Stimulated activated CD4-positive, alpha-beta T cell treated with anti-CD3 and anti-CD28 coated beads, Interleukin-1b, Interleukin-23, amount 100 ng/mL, for 24 hours (primary cell): ENCODE measurements around the gene UAP1L1.

Experiments
- DNase-seq, 4 experiments: peaks; one replicate each; pipeline ENCODE4 v3.0.0-alpha.2; 2020; ENCODE audit warnings: low read depth in 4 of 4, low spot score in 1 of 4

The UAP1L1 gene

GRCh38 chr9:137071282-137071681 is 6.0 kb upstream of the UAP1L1 start:
- DNase-seq = no peak

GRCh38 chr9:137073992-137074399 is 3.3 kb upstream of the UAP1L1 start:
- no peak for DNase-seq

- DNase-seq = no peak
These were observed 2.6 kb upstream of the UAP1L1 start for GRCh38 chr9:137074657-137075274.

- DNase-seq = no peak
These were observed 2.0 kb upstream of the UAP1L1 start for GRCh38 chr9:137075275-137075775.

GRCh38 chr9:137076636-137077009 is 694 bp upstream of the UAP1L1 start:
- DNase-seq = no peak

- DNase-seq = no peak
These were observed 709 bp downstream of the UAP1L1 start for GRCh38 chr9:137077758-137078693.

- DNase-seq = no peak
These were observed 1.5 kb downstream of the UAP1L1 start for GRCh38 chr9:137078701-137079400.

GRCh38 chr9:137079401-137079787 is 2.1 kb downstream of the UAP1L1 start:
- no peak for DNase-seq

- no peak for DNase-seq
These were observed 3.2 kb downstream of the UAP1L1 start for GRCh38 chr9:137080260-137081122.

- DNase-seq = no peak
These were observed 5.1 kb downstream of the UAP1L1 start for GRCh38 chr9:137082222-137082924.

GRCh38 chr9:137082925-137083290 is 5.6 kb downstream of the UAP1L1 start:
- no peak for DNase-seq

- no peak for DNase-seq
These were observed 6.2 kb downstream of the UAP1L1 start for GRCh38 chr9:137083394-137084004.

GRCh38 chr9:137084526-137084925 is 7.2 kb downstream of the UAP1L1 start:
- DNase-seq = no peak

- no peak for DNase-seq
These were observed 8.7 kb downstream of the UAP1L1 start for GRCh38 chr9:137085920-137086530.

GRCh38 chr9:137086531-137087408 is 9.5 kb downstream of the UAP1L1 start, which contains the start of gene MAN1B1:
TSS of gene MAN1B1 (plus strand) at chr9:137086985. CDS start at chr9:137087000, 15 bp downstream.
- DNase-seq = peak; percentile 97 to 100 (median 98)

GRCh38 chr9:137087409-137087925 is 10.2 kb downstream of the UAP1L1 start:
- no peak for DNase-seq

GRCh38 chr9:137088121-137088520 is 10.8 kb downstream of the UAP1L1 start:
- DNase-seq = no peak
